WTC11 (cell line): ENCODE results near the gene TMEM253. TPM values are rescaled to one million over a fixed set of nuclear protein-coding genes. Genes with fewer than 3 reads are reported as not detected.

ENCODE experiments used
- ATAC-seq: fragments of 200-7000 bp; cut with Tn5 transposase; 2 replicates; pipeline ENCODE4 v1.10.0; 2021; ENCODE audit warnings: mild to moderate bottlenecking, moderate library complexity
- CTCF ChIA-PET: fragments of 300-600 bp; sonication (Branson Sonifier 250); formaldehyde crosslinking; loops from one replicate; lab custom pipeline; 2021; ENCODE audit warnings: antibody characterized with exemption; lab: Charles Lee
- POLR2A ChIA-PET: fragments of 350-600 bp; sonication (Branson Sonifier 250); formaldehyde crosslinking; loops from one replicate; lab custom pipeline; 2021; ENCODE audit warnings: antibody characterized with exemption; lab: Charles Lee
- DNase-seq: peaks from one replicate; pipeline ENCODE4 v3.0.0; 2021; ENCODE audit warnings: low spot score
- H3K27ac Mint-ChIP-seq: 2 replicates; pipeline ENCODE4 v1.8.0; 2021; ENCODE audit warnings: mixed read lengths
- H3K27me3 Mint-ChIP-seq: 2 replicates; pipeline ENCODE4 v1.8.0; 2021; ENCODE audit warnings: low read depth, mild to moderate bottlenecking, moderate library complexity, mixed read lengths
- H3K36me3 Mint-ChIP-seq: 2 replicates; pipeline ENCODE4 v1.8.0; 2021; ENCODE audit warnings: mixed read lengths
- H3K4me1 Mint-ChIP-seq: 2 replicates; pipeline ENCODE4 v1.8.0; 2022; ENCODE audit warnings: mixed read lengths
- H3K4me3 Mint-ChIP-seq: 2 replicates; pipeline ENCODE4 v1.8.0; 2021; ENCODE audit warnings: mild to moderate bottlenecking, moderate library complexity, mixed read lengths
- H3K9me3 Mint-ChIP-seq: 2 replicates; pipeline ENCODE4 v1.8.0; 2021; ENCODE audit warnings: mixed read lengths
- AR ChIP-seq: fragments of 250-450 bp; sonication (Bioruptor Pico); IDR thresholded peaks from 2 replicates; pipeline ENCODE4 v1.9.0; 2021; ENCODE audit warnings: mild to moderate bottlenecking
- ATF2 ChIP-seq: sonication (generic); formaldehyde crosslinking; IDR thresholded peaks from 2 replicates; pipeline ENCODE4 v1.8.1; 2022; ENCODE audit warnings: low read depth, missing genetic modification reagents, borderline replicate concordance
- ERG ChIP-seq: fragments of 250-450 bp; sonication (Bioruptor Pico); IDR thresholded peaks from 2 replicates; pipeline ENCODE4 v1.8.0; 2021; ENCODE audit warnings: mild to moderate bottlenecking
- ETV6 ChIP-seq: sonication (generic); formaldehyde crosslinking; IDR thresholded peaks from 2 replicates; pipeline ENCODE4 v1.8.1; 2022; ENCODE audit warnings: mild to moderate bottlenecking, missing genetic modification reagents
- HMGA2 ChIP-seq: fragments of 250-450 bp; sonication (Bioruptor Pico); IDR thresholded peaks from 2 replicates; pipeline ENCODE4 v1.4.0; 2021; ENCODE audit warnings: mild to moderate bottlenecking, moderate library complexity
- IRF1 ChIP-seq: sonication (generic); formaldehyde crosslinking; IDR thresholded peaks from 2 replicates; pipeline ENCODE4 v1.8.0; 2023; ENCODE audit warnings: missing genetic modification reagents
- KAT7 ChIP-seq: sonication (generic); formaldehyde crosslinking; IDR thresholded peaks from 2 replicates; pipeline ENCODE4 v1.8.1; 2023; ENCODE audit warnings: missing genetic modification reagents, mild to moderate bottlenecking, borderline replicate concordance
- NFATC4 ChIP-seq: fragments of 250-450 bp; sonication (Bioruptor Pico); IDR thresholded peaks from 2 replicates; pipeline ENCODE4 v1.9.0; 2021; ENCODE audit warnings: mild to moderate bottlenecking
- NR2C2 ChIP-seq: sonication (generic); formaldehyde crosslinking; IDR thresholded peaks from 2 replicates; pipeline ENCODE4 v1.8.0; 2022; ENCODE audit warnings: mild to moderate bottlenecking, missing genetic modification reagents
- PRRX2 ChIP-seq: fragments of 250-450 bp; sonication (Bioruptor Pico); IDR thresholded peaks from 2 replicates; pipeline ENCODE4 v1.8.0; 2021; ENCODE audit warnings: mild to moderate bottlenecking
- STAT6 ChIP-seq: sonication (generic); formaldehyde crosslinking; conservative IDR thresholded peaks from 2 replicates; pipeline ENCODE4 v1.8.1; 2023; ENCODE audit warnings: mild to moderate bottlenecking, low read depth, missing genetic modification reagents, moderate library complexity
- USF2 ChIP-seq: sonication (generic); formaldehyde crosslinking; IDR thresholded peaks from 2 replicates; pipeline ENCODE4 v1.8.1; 2023; ENCODE audit warnings: mild to moderate bottlenecking, missing genetic modification reagents, moderate library complexity
- ZNF232 ChIP-seq: sonication (generic); formaldehyde crosslinking; IDR thresholded peaks from 2 replicates; pipeline ENCODE4 v1.8.0; 2022; ENCODE audit warnings: mild to moderate bottlenecking, missing genetic modification reagents
- ZNF317 ChIP-seq: sonication (generic); formaldehyde crosslinking; IDR thresholded peaks from 2 replicates; pipeline ENCODE4 v1.8.1; 2023; ENCODE audit warnings: low read depth, mild to moderate bottlenecking, moderate library complexity, missing genetic modification reagents, borderline replicate concordance
- ZNF396 ChIP-seq: fragments of 250-450 bp; sonication (Bioruptor Pico); IDR thresholded peaks from 2 replicates; pipeline ENCODE4 v1.8.0; 2021; ENCODE audit warnings: mild to moderate bottlenecking, moderate library complexity, borderline replicate concordance
- ZNF416 ChIP-seq: fragments of 250-450 bp; sonication (Bioruptor Pico); IDR thresholded peaks from 2 replicates; pipeline ENCODE4 v1.9.0; 2021; ENCODE audit warnings: mild to moderate bottlenecking, inconsistent platforms
- ZNF671 ChIP-seq: fragments of 250-450 bp; sonication (Bioruptor Pico); IDR thresholded peaks from 2 replicates; pipeline ENCODE4 v1.8.0; 2021; ENCODE audit warnings: mild to moderate bottlenecking
- total RNA-seq: library from RNA; stranded (reverse); gene quantifications from 3 replicates; pipeline ENCODE4 v1.2.3, GENCODE V29; 2021

Gene TMEM253
- total RNA-seq, 1 experiment from 2014 or later: 1.7 TPM

- Mint-ChIP-seq H3K27me3 (peaks cover 10% of the 10 kb centered on the region; the same call in 1 of the 2 replicates), H3K36me3 (peaks cover 9% of the 10 kb centered on the region), H3K27ac (no peak overlapping the region), H3K4me1 (no peaks in the 10 kb centered on the region), H3K4me3 (no peak overlapping the region), H3K9me3 (peaks cover 23% of the 10 kb centered on the region)
- no peak for DNase-seq
- TF ChIP-seq ATF2 (CRISPR knock-in tag) (no peak), ZNF416 (CRISPR knock-in tag) (no peak), ETV6 (CRISPR knock-in tag) (no peak), HMGA2 (CRISPR knock-in tag) (no peak), ZNF396 (CRISPR knock-in tag) (no peak), STAT6 (CRISPR knock-in tag) (no peak)
- POLR2A ChIA-PET: no interaction called here
- CTCF ChIA-PET: no interaction called here
- ATAC-seq: no peak
Observed at GRCh38 chr14:21145437-21145836, 44.6 kb downstream of the TMEM253 start.

GRCh38 chr14:21149641-21150367 is 48.9 kb downstream of the TMEM253 start:
- ChIA-PET CTCF (interaction anchor here (1.7 kb wide), 1 partner anchor 14 kb away, joined by 4 read pairs; no protein-coding TSS in a partner anchor), POLR2A (no interaction called here)
- DNase-seq (no peak), ATAC-seq (no peak)
- no peak overlapping the region for H3K27ac Mint-ChIP-seq
- H3K27me3 Mint-ChIP-seq: peaks cover 13% of the 10 kb centered on the region
- H3K4me3 Mint-ChIP-seq: no peak overlapping the region
- no peaks in the 10 kb centered on the region for H3K4me1 Mint-ChIP-seq
- H3K9me3 Mint-ChIP-seq: peaks cover 13% of the 10 kb centered on the region
- no peak for TF ChIP-seq ZNF232
- TF ChIP-seq NFATC4 (CRISPR knock-in tag): no peak
- TF ChIP-seq PRRX2: no peak
- TF ChIP-seq KAT7 (CRISPR knock-in tag): no peak
- TF ChIP-seq IRF1 (CRISPR knock-in tag): no peak
- no peak for TF ChIP-seq ERG (CRISPR knock-in tag)
- no peak for TF ChIP-seq ZNF671 (CRISPR knock-in tag)
- TF ChIP-seq ATF2 (CRISPR knock-in tag): no peak
- TF ChIP-seq ZNF317 (CRISPR knock-in tag): no peak
- no peak for TF ChIP-seq AR
- TF ChIP-seq NR2C2 (CRISPR knock-in tag): no peak
- no peak for TF ChIP-seq ZNF416 (CRISPR knock-in tag)
- TF ChIP-seq USF2 (CRISPR knock-in tag): no peak
- no peak for TF ChIP-seq HMGA2 (CRISPR knock-in tag)
- H3K36me3 Mint-ChIP-seq: peaks cover 9% of the 10 kb centered on the region
